GM21526 (cell line): ENCODE measurements around the gene DMRT3.

Experiments
- ATAC-seq: cut with Tn5 transposase; IDR thresholded peaks from one replicate; pipeline ENCODE4 v1.9.1; 2021; ENCODE audit warnings: moderate library complexity; ENCODE audit not compliant: unreplicated experiment, low FRiP score

The DMRT3 gene

DNA sequence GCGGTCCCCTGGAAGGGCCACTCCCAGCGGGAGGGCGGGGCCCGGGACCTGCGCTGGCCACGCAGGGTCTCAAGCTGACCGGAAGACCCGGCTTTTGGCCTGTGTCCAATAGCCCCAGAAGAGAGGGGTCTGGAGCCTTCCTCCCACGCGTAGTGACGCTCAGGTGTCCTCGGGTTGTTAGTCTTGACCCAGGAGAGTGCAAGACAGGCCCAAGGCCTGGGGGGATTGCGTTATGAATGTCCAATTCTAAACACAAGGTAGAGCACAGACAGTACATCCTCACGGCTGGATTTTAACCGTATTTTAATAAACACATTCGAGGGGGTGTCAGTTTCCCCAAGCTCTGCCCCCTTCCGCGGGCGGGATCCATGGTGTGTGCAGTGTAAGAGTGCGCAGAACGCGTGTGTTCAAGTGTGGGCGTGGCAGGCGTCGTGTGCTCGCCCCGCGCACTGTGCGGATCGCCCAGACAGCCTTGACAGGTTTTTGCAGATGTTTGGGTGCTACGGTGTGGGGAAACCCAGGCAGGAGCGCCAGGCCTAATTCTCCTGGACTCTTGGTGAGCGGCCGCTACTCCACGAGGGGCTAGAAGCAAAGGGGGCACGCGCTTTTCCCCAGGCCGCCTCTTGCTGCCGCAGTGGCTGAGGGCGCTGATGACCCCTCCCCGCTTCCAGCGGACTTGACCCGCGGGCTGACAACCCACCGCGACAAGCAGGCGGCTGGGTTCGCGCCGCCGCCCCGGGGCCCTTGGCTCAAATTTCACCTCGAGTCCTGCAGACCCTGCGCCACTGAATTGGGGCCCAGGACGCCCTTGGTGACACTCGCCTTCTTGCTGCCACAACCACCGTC is 6.1 kb upstream of the DMRT3 start:
- no peak for ATAC-seq

DNA sequence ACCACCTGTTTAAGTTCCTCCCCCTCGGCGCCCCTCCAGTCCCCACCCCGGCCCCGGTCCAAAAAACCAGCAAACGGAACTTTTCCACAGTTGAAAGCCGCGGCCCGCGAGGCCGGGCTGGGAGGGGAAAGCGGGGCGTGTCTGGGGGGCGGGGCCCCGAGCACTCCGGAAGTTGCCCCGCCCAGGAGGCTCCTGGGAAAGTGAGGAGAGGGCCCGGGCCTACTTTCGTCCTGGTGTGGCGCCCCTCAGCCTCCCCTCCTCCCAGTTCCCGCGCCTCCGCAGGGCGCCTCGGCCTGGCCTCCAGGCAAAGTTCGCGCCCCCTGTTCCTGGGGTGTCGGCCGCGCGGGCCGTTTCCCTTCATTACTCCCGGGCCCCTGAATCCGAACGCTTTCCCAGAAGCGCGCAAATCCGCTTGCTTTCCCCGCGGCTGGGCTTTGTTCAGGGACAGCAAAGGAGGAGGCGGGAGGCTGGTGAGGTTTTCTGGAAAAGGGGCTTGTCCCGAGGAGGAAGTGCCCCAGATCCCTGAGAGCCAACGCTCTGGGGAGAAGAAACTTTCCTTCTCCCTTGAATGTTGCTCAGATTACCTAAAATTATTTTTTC is 4.5 kb upstream of the DMRT3 start:
- ATAC-seq = no peak

DNA sequence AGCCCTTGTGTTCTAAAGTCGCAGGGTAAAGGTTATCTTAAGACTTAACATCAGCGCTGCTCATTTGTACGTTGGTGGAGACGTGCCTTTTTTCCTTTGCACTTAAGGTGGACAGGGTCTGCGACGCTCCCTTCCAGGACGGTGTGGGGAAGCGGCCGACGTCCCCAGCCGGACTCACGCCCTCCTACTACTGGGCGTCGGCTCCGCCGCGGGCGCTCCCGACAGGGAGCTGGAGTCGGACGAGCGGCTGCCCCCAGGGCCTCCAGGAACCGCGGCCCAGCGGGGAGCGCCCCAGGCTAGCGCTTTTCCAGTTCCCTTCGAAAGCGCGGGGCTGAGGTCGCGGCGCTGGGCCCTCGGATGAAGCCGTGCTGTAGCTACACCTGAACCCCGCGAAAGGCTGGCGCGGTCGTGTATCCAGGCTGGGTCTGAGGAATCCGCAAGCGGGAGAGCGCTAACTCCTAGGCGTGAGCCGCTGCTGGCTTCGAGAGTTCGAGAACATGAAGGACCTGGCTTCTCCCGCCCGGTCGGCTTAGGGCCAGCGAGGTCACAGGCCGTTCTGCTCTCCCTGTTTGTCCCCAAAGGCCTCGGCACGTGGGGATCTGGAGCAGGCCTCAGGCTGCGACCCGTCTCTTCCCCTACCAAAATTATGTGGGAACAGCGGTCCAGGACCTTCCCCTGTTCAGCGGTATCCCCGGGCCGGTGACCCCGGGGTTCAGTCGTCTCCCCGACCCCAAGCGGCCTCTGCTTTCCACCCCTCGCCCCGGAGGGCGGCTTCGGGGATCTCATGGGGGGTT is 3.8 kb upstream of the DMRT3 start:
- ATAC-seq = no peak

DNA sequence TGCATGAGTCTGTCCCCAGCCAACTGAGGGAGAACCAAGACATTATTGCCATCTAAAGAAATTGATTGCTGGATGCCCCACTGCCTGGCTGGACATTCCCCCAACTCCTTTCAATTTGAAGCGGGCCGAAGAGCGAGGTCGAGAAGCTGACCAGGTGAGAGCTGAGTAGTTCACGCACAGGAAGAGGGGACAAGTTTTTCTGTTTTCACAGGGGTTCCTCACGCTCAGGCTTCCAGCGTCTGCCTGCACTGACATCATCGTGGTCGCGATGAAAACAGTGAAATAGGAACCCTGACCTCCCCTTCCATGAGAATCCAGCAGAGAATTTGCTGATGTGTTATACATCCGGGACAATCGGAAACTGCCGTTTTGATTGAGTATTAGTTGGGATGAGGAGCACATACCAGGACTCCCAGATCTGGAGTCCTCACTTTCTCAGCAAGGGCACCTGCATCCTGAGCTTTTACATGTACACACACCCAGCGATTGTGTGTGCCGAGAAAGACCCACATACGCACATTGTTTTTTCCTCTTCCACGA is 3.1 kb upstream of the DMRT3 start:
- no peak for ATAC-seq

DNA sequence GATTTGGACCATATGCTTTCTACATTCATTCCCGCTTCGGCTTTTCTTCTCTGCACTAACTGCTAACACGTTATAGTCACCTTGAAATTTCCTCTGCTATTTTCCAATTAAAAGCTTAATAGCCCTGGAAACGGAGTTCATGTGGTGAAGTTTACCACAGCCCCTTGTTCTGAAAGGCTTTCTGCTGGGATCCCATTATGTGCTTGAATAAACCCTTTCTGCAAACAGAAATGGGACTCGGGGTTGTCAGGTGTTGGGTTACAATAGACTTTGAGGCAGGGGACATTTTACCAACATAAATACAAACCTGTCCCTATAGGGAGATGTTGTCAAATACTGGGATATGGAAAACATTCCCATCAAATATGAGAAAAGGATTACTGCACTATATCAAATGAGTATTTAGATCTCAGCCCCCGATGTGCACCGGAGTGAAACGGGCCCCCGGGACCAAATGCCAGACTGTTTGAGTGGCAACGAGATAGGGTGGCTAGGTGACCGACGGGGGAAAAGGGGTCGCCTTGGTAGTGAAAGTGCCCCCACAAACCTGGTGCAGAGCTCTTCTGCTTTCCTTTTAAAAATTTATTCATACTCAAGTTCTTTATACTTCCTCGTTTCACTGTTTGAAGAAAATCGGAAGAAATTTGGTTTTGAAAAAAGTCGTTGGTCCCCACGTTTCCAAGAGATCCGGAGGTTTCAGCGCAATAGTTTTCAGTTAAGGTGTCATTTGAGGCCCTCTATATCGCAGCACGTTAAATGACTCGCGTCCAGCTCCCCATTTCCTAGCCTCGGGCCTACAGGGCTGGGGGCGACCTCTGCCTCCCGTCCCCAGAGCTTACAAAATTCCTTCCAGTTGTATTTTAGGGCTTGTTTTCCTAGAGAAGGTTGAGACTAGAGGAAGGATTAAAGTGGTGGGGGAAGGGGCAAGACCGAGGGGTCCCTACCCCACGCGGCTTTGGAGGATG is 2.1 kb upstream of the DMRT3 start:
- ATAC-seq = no peak

DNA sequence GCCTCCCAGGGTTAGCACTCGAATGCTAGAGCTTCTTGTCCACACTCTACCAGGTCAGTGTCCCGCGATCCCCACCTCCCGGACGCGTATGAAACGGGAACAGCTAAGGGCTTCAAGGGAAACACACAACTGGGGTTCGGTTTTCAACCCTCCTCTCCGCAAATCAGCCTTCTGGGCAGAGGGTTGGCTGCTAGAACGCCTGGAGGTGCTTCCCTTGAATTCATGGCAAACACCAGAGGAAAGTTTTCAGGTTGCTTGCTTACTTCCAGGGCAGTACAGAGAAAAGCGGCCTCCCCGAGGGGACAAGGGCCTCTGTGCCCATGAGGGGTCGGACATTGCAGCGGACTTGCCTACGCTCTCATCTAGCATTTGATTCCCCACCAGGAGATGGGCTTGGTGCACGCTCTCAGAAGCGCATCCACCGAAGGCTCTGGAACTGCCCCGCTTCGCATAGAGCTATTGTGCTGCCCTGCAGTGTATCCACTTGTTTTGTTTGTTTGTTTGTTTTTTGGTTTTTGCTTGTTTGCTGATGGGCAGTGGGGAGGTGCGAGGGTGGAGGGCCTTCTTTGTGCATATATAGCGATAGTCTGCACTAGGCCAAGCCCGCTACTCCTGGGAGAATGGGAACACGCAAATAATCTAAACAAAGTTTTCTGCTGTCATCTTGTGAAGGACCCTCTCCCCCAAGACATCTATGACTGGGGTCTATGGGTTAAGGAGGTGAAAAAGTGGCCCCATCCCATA is 1.3 kb upstream of the DMRT3 start:
- no peak for ATAC-seq

DNA sequence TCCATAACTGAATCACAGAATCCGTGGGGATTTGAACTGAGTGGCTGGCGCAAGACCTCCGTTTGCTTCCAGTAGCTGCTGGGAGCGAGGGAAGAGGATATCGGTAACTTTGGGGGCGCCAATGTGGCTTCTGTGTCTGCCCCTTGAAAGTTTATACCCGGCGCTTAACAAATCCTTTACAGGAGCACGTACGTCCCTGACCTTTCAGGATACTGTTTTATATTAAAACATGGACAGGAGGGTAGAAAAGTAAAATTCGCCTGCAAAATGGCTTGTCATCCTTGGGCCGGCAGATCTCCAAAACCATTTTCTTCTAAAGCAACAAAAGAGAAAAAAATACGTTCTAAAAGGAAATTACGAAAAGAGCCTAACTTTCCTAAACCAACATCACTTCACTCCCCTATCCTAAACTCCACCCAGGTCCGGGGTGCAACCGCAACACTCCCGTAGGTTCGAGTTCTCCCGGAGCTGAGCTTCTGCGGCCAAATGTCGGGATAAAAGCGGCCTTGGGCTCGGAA is 656 bp upstream of the DMRT3 start:
- ATAC-seq = no peak

DNA sequence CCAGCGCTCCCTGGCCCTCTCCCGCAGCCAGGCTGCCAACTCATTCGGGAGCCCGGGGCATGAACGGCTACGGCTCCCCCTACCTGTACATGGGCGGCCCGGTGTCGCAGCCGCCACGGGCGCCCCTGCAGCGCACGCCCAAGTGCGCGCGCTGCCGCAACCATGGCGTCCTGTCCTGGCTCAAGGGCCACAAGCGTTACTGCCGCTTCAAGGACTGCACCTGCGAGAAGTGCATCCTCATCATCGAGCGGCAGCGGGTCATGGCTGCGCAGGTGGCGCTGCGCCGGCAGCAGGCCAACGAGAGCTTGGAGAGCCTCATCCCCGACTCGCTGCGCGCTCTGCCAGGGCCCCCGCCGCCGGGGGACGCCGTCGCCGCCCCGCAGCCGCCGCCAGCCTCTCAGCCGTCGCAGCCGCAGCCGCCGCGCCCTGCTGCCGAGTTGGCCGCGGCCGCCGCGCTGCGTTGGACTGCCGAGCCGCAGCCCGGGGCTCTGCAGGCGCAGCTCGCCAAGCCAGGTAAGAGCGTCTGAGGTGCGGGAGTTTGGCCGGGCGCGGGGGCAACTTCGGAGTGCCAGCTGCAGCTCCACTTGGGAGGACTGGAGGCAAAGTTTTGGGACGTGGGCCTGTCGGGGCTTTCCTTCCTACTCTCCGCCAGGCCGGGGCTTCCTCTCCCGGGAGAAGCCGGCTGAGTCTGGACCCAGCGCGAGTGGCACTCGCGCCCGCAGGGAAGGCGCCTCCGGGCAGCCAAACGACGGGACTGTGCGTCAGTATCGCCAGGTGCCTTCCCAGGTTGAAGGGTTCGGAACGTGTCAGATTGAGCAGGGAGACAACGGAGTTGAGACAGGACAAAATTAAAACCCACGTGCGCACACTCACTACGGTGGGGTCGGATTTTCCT is 735 bp downstream of the DMRT3 start:
- no peak for ATAC-seq

DNA sequence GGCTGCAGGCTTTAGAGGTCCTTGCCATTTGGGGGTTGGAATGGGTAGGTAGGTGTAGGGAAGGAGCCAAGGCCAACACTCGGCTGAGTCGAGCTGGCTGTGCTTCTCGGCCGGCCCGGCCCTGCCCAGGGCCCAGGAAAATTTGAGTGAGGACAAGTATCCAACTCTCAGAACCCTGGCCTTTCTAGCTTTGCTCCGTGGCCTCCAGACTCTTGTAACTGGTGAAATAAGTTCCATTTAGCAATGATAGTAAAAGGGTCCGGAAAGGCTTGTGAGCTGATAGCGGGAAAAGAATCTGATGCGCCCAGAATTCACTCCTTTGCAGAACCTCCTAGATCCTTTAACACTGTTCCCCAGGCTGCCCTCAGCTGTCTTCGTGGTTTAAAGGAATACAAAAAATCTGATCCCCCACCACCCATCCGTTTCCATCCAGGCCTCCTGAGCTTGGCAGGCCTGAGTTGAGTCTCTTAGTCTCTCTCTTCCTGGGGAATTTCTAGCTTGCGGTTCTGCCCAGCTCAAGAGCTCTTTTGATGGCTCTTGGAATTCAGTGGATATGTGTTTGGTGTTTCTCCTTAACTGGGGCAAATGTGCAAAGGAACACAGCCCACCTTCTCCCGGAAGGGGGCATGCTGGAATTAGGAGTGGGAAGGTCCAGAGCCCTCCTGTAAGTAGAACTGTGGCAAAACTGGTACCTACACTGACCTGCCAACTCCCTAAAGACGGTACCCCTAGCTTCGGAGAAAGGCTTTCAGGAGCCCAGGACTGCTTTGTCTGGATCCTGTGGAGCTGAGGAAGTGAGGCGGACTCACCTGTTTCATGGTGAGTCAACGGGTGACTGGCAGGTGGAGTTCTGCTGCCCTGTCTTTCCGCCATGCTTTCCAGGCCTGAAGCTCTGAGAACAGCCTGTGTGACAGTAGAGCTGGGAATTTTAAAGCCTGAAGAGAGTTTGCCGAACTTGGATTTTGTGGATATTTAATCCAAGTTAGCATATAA is 1.7 kb downstream of the DMRT3 start:
- no peak for ATAC-seq

DNA sequence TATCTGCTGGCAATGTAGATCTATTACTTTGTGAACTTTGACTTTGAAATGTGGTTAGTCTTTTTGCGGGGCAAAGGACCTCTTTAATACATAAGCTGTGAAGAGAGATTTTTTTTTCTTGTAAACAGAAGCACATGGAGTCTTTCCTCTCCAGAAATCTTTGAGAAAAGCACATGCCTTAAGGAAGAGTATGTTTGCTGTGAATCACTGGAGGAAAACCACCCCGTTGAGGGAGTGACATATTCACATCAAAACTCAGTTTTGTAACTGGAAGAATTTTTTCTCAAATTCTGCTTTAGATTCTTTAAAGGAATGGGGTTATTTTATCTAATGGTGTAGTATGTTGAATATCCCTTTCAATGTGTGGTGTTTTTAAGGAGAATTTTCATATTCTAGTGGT is 3.5 kb downstream of the DMRT3 start:
- ATAC-seq = no peak

DNA sequence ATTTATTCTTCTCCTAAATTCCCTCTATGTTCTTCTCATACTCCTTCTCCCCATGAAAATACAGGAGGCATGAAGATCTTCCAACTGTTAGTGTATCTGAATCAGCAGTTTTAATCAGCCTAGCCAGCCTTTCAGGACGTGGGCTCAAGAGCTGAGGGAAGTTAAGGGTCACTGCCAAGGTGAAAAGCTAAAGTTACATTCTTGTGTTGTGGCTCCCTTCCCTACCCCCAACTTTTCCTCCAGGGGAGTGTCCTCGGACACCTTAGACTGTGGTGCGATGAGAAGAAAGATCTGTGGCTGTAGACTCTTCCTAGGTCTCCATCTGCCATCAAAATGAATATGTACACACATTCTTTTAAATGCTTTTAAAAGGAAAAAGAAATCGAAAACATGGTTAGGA is 4.2 kb downstream of the DMRT3 start:
- ATAC-seq = no peak

DNA sequence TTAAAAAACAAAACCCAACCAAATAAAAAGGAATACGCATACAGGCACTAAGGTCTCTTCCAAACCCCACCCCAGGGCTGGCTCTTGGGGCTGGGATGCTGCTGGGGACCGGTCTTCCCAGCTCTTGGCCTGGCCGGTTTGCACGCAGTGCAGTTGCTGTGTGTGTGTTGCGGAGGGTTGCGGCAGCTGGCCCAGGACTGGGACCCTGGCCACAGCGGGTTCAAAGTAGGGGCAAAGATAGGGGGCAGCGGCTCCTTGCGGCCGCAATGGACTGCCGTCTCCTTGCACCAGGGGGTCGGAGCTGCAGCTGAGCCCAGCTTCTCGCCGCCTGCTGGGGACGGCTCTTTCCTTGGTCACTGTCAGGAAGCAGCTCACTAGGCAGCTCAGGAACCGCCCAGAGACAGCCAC is 5.0 kb downstream of the DMRT3 start:
- no peak for ATAC-seq

DNA sequence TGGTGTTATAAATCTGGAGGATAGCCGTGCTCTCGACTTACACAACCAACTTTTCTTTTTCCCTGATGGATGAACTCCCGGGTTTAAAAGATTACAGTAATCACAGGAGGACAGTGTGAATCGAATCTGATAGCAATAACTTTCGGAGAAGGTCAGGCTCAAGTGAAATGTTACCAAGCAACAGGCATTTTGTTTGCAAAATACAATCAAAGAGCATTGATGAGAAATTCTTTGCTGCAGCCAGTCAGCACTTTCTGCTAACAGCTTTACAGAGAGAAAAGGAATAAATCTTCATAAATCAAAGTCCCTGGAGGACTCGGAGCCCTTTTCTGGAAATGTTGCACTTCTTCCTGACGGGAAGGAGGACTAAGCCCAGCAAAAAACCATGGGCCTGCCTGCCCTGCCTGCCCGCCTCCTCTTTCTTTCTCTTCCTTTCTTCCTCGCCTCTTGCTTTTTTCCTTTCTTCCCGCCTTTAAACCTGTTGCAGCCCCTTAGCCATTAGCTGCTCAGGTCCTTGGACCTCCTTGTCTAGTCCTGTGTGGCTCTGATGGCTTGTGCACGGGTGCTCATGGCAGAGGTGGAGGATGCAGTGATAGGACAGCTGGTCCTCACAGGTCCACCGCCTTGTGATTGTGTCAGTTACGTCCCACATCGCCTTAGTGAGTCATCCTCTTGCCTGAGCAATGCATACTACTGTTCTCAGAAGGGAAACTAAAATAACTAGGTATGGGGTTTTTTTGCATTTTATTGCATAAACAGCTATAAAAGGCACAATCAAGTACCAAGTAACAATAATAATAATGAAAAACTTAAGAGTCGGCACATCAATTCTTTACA is 6.2 kb downstream of the DMRT3 start:
- ATAC-seq = no peak

DNA sequence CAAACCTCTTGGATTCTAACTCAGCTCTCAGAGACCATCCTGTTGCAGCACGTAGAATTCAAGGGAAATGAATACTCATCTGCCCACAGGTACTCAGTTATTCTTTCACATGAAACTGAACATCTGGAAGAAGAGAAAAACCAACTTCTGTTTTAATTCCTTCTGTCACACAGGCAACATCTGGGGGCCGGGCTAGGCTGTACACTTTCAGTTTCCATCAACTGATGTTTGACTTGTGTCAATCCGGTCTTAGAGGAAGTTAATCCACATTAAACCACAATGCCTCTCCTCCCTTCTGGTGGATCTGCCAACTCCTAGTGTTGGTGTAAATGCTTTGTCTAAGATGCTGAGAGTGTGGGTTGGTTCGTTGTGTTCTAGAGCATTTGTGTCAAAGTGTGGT is 17.6 kb downstream of the DMRT3 start:
- ATAC-seq = peak; percentile 85

DNA sequence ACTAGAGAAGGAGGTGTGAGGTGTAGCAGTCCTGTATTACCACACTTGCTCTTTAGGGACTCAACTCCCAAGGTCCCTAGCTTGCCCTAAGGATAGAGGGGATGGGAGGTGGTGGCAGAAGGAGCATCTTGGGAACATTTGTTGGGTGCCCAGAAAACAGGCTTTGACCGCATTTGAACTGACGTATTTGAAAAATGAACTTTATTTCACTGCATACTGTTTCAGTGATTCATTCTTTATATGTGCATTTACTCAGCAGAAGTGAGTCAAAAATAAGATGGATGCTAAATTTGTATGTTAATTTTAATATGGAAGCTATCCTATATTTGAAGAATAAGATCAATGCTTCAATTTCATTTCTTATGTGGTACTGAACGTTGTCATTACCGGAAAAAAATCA is 18.7 kb downstream of the DMRT3 start:
- ATAC-seq = no peak

DNA sequence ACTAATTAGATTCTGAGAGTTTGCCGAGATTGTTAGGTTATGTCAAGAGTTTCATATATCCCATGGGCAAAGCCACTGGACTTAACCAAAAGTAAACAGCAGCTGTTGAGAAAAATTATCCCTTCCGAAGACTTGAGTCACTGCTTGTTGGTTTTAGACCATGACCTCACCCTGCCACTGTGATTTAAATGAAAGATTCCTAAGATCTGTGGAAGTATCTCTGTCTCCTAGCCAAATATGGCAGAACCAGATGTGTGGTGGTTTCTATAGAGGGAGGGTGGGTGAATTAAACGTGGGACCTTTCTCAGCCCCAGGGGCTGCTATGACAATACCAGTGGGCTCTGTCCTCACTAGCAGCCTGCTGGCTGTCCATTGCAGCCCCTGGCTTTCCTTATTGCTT is 19.3 kb downstream of the DMRT3 start:
- ATAC-seq = no peak
